Chondrocyte (in vitro differentiated cells): ENCODE measurements around the gene HPSE2. TPM values are rescaled to one million over a fixed set of nuclear protein-coding genes. Genes with fewer than 3 reads are reported as not detected.

Source experiments
- DNase-seq: peaks from one replicate; pipeline ENCODE4 v3.0.0; 2021; ENCODE audit warnings: mixed read lengths, low spot score
- H3K27ac Mint-ChIP-seq: one replicate; pipeline ENCODE4 v1.8.0; 2021; ENCODE audit warnings: mild to moderate bottlenecking, moderate library complexity, mixed read lengths; ENCODE audit not compliant: unreplicated experiment
- H3K27me3 Mint-ChIP-seq: 2 replicates; pipeline ENCODE4 v1.8.0; 2021; ENCODE audit warnings: low read depth, mixed read lengths
- H3K36me3 Mint-ChIP-seq: 2 replicates; pipeline ENCODE4 v1.8.0; 2021; ENCODE audit warnings: low read depth, mixed read lengths
- H3K4me1 Mint-ChIP-seq: 2 replicates; pipeline ENCODE4 v1.8.0; 2021; ENCODE audit warnings: low read depth, mild to moderate bottlenecking, mixed read lengths
- H3K4me3 Mint-ChIP-seq: one replicate; pipeline ENCODE4 v1.8.0; 2021; ENCODE audit warnings: mild to moderate bottlenecking, moderate library complexity, mixed read lengths; ENCODE audit not compliant: unreplicated experiment
- H3K9me3 Mint-ChIP-seq: 2 replicates; pipeline ENCODE4 v1.8.0; 2021; ENCODE audit warnings: low read depth, mixed read lengths
- CTCF ChIP-seq: fragments of 200-600 bp; sonication (generic); IDR thresholded peaks from 2 replicates; pipeline ENCODE4 v1.5.0; 2021; ENCODE audit warnings: antibody characterized with exemption, mild to moderate bottlenecking, moderate library complexity
- total RNA-seq: library from RNA; stranded (reverse); gene quantifications from 3 replicates; pipeline ENCODE4 v1.2.1, GENCODE V29; 2021

HPSE2 gene
- total RNA-seq, 1 donor from 2014 or later: not detected

- H3K27ac Mint-ChIP-seq: no peak overlapping the region
- no peak for DNase-seq
- no peak for TF ChIP-seq CTCF
- H3K36me3 Mint-ChIP-seq: peaks cover 6% of the 10 kb centered on the region
- no peaks in the 10 kb centered on the region for H3K27me3 Mint-ChIP-seq
- no peaks in the 10 kb centered on the region for H3K9me3 Mint-ChIP-seq
- peaks cover 15% of the 10 kb centered on the region for H3K4me1 Mint-ChIP-seq
- H3K4me3 Mint-ChIP-seq: no peak overlapping the region
These were observed 816.0 kb downstream of the HPSE2 start for GRCh38 chr10:98419469-98420261.

DNA sequence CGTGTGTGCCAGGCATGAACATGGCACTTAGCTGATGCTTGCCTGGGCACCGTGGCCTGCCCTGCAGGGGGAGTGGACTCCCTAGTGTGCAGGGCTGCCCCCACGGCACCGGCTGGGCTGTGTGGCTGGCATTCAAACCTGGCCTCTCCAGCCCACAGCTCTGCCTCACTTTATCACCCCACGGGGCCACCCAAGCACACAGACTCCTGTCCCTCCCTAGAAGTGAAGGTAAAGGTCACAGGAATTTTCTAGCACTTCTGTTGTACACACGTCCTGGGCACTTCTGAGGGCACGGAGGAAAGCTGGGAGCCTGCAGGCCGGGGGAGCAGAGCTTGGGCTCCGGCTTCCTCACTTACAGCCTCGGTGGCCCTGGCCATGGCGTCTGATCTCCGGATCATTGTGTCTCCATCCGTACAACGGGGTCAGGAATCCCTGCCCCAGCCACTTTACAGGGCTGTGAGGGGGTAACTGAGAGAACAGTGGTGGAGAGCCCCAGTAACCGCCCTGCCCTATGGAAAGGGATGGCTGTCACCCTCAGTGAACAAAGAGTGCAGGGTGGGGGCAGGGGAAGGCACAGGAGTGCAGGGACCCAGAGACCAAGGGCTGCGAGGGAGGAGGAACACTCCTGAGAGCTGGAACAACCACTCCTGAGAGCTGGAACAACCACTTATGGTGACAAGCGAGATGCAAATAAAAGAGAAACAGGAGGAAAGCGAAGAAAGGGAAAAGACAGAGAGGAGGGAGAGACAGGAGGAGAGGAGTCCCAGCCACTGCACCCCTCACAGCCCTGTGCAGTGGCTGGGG is 816.8 kb downstream of the HPSE2 start:
- Mint-ChIP-seq H3K4me3 (no peak overlapping the region), H3K27ac (no peak overlapping the region), H3K27me3 (no peaks in the 10 kb centered on the region), H3K4me1 (peaks cover 21% of the 10 kb centered on the region), H3K36me3 (peaks cover 6% of the 10 kb centered on the region), H3K9me3 (no peaks in the 10 kb centered on the region)
- no peak for TF ChIP-seq CTCF
- DNase-seq: no peak

DNA sequence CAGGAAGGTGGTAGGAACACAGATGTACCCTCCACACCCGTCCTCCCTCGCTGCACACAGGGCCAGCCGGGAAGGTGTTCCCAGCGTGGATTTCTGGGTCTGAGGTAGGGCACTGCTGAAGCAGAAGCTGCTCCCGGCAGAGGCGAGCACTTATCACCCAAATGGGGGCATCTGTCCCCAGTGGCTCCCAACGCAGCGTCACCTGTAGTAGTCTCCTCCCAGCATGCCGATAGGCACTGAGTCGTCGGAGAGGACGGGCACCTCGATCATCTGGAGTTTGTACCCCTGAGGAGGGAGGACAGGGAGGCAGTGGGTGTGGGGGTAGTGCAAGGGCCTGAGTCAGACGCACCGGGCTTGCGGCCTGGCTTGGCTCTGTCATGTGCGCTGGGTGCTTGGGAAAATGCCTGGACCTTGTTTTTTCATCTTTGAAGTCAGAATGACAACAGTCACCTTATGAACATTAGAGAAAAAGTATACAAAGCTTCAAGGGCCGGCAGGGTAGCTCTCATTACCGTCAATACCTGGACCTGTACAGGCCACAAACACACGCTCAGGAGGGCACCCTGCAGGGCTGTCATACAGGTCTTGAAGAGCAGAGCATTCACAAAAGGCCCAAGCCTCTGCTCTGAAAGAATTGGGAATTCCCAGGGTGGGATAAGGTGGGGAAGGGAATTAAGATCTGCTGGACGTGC is 817.5 kb downstream of the HPSE2 start:
- no peak for TF ChIP-seq CTCF
- no peaks in the 10 kb centered on the region for H3K9me3 Mint-ChIP-seq
- no peak overlapping the region for H3K27ac Mint-ChIP-seq
- DNase-seq: no peak
- H3K36me3 Mint-ChIP-seq: peaks cover 6% of the 10 kb centered on the region
- no peak overlapping the region for H3K4me3 Mint-ChIP-seq
- H3K4me1 Mint-ChIP-seq: peaks cover 21% of the 10 kb centered on the region
- no peaks in the 10 kb centered on the region for H3K27me3 Mint-ChIP-seq

- Mint-ChIP-seq H3K4me3 (no peak overlapping the region), H3K9me3 (no peaks in the 10 kb centered on the region), H3K27me3 (no peaks in the 10 kb centered on the region), H3K4me1 (peaks cover 21% of the 10 kb centered on the region), H3K27ac (no peak overlapping the region), H3K36me3 (peaks cover 6% of the 10 kb centered on the region)
- DNase-seq: no peak
- no peak for TF ChIP-seq CTCF
These were observed 818.1 kb downstream of the HPSE2 start for GRCh38 chr10:98417481-98417959.
